GM21381 (cell line): Measurements from ENCODE around the gene FKBP11.

Experiments used
- ATAC-seq: cut with Tn5 transposase; IDR thresholded peaks from one replicate; pipeline ENCODE4 v1.9.1; 2021; ENCODE audit warnings: mild to moderate bottlenecking, moderate library complexity; ENCODE audit not compliant: unreplicated experiment

FKBP11 gene

GRCh38 chr12:48956279-48957140 lies 31.2 kb upstream of the FKBP11 start:
- no peak for ATAC-seq

GRCh38 chr12:48954841-48955501 lies 29.7 kb upstream of the FKBP11 start:
- ATAC-seq = no peak

GRCh38 chr12:48954061-48954460 lies 28.8 kb upstream of the FKBP11 start:
- ATAC-seq = no peak

- no peak for ATAC-seq
Observed at GRCh38 chr12:48952691-48953090, 27.4 kb upstream of the FKBP11 start.

GRCh38 chr12:48947727-48948126 lies 22.4 kb upstream of the FKBP11 start:
- ATAC-seq = no peak

DNA sequence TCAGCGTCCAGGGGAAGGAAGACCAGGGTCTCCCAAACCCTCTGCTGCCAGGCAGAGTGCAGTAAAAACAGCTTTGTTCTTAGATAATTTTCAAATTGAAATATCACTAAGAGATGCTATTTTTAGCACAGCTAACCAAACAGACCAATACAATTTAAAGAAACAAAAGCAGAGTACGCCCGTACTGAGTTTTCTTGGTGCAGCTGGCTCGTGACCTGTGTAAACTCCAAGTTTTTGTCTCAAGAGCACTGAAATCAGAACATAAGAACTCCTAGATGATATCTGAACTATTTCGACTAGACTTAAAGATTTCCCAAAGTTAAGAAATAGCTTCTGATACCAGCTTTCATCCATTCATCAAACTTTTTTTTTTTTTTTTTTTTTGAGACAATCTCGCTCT lies 21.7 kb upstream of the FKBP11 start:
- no peak for ATAC-seq

GRCh38 chr12:48946205-48946604 lies 20.9 kb upstream of the FKBP11 start:
- ATAC-seq = no peak

GRCh38 chr12:48943221-48943620 lies 17.9 kb upstream of the FKBP11 start:
- ATAC-seq = no peak

GRCh38 chr12:48940181-48940580 lies 14.9 kb upstream of the FKBP11 start:
- ATAC-seq = no peak

DNA sequence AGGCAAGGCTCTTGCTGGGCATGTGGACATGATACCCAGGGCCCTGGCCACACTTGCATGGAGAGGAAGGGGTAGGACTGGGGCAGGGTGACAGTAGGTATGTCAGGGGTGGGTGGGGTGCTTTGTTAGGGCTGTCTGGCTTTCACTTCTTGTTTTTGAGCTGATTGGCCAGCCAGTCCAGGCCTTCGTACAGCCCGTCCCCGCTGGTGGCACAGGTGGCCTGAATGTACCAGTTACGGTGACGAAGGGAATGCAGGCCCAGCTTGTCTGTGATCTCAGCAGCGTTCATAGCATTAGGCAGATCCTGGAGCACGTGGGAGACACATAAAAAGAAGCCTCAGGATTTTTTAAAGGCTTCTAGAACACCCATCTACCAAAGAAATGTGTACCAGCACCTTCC lies 13.5 kb upstream of the FKBP11 start:
- ATAC-seq = no peak

DNA sequence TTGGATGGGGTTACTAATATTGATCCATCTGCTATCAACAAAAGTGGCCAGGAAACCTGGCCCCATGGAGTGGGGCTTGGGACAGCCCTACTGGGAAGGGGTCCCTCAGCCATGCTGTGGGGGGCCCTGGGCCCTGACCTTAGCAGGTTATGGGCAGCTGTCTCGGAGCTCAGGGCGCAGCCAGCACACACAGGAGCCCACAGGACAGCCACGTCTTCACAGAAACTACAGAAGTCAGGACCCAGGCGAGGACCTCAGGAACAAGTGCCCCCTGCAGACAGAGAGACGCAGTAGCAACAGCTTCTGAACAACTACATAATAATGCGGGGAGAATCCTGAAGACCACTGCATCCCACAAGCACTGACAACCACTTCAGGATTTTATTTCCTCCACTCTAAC lies 11.9 kb upstream of the FKBP11 start:
- no peak for ATAC-seq

DNA sequence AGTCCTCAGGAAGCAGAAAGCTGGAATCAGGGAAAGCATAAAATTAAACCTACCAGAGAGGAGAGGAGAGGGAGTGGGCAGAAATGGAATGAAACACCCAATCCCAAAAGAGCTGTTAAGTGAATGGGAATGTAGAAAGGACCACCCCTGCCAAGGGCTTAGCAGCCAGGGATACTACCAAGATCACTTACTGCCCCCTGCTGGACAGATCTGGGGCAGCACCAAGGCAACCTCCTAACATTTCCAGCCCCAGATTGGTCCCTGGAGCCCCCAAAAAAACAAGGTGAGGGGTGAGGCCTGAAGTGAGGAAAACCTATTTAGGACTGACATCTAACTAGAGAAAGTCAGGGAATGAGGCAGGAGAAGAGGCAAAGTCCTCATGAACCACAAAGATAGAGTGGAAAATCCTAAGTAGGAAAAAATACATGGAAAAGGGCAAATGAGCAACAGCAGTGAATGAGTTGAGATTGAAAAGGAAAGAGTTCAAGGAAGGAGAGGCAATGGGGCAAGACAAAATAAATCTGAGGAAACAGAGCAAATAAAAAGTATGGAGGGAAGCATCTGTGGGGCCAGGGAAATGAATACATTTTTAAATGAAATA lies 11.2 kb upstream of the FKBP11 start:
- no peak for ATAC-seq

- ATAC-seq = no peak
Observed at GRCh38 chr12:48934312-48934706, 9.0 kb upstream of the FKBP11 start.

DNA sequence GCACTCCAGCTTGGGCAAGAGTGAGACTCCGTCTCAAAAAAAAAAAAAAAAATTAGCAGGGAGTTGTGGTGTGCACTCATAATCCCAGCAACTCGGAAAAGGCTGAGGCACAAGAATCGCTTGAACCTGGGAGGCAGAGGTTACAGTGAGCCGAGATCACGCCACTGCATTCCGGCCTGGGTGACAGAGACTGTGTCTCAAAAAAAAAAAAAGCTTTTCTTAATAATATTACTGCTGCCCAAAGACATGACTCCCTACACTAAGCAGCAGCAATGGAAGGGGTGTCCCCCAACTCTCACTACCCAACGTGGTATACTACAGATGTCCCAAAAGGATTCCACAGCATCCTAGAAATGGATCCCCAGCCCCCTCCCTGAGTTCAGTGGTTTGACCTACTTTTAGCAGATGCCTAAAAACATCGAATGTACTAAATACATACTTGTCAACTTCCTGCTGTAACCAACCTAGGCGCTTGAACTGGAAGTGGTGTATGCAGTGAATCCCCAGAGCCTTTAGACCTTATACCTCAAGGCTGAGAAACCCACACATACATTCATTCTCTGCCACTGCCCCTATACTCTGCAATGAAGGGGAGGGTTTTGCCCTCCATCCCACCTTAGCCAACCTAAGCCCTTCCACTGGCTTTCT lies 8.5 kb upstream of the FKBP11 start:
- no peak for ATAC-seq

GRCh38 chr12:48932878-48933277 lies 7.6 kb upstream of the FKBP11 start:
- no peak for ATAC-seq

GRCh38 chr12:48930475-48930874 lies 5.2 kb upstream of the FKBP11 start:
- ATAC-seq = no peak

- no peak for ATAC-seq
Observed at GRCh38 chr12:48929551-48929950, 4.3 kb upstream of the FKBP11 start.

- ATAC-seq = no peak
Observed at GRCh38 chr12:48927261-48927660, 2.0 kb upstream of the FKBP11 start.

GRCh38 chr12:48924617-48925303 lies 532 bp downstream of the FKBP11 start:
- peak; percentile 76 for ATAC-seq

- no peak for ATAC-seq
Observed at GRCh38 chr12:48923117-48923516, 2.2 kb downstream of the FKBP11 start.
